Activated CD4-positive, alpha-beta T cell treated with anti-CD3 and anti-CD28 coated beads for 48 hours (primary cell): ENCODE data around the gene TUBB4A.

Experiments
- DNase-seq: peaks from one replicate; pipeline ENCODE4 v3.0.0-alpha.2; 2020

The TUBB4A gene

DNA sequence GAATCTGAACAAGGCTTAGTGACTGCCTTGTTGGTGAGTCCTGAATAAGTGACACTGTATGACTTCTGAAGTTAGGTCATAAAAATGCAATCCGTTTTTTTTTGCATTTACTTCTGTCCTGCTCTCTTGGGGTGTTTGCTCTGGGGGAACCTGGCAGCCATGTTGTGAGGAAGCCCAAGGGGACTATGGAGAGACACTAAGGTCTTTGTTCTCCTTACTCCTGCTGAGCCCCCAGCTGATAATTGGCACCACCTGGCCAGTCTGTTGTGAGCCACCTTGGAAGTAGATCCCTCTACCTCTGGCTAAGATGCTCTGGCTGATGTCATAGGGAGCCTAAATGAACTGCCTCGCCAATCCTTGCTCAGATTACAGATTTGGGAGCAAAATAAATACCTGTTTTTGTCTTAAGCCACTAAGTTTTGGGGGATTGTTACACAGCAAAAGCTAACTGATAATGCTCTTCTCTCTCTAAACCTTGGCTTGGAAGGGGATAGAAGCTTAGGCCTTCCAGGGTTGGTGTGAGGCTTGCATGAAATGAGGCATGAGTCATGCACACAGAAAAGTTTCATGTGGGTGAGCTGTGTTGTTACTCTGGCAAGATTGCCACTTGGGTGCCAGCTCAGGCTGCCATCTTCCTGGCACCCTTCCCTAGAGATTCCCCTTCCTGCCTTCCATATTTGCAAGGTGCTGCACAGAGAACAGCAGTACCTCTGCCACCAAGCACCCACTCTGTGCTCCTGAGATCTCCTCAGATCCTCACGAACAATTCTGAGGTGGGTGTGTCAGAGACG, 10.1 kb downstream of the TUBB4A start:
- no peak for DNase-seq

DNA sequence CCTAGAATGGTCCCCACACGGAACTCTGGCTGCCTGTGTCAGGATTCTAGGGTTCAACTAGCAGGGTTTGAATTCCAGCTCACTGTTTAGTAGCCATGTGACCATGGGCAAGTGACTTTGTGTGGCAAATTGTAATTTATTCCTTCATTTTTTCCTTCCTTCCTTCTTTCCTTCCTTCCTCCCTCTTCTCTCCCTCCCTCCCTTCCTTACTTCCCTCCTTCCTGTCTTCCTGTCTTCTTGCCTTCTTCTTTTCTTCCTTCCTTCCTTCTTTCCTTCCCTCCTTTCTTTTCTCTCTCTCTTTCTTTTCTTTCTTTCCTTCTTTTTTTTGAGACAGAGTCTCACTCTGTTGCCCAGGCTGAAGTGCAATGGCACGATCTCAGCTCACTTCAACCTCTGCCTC, 12.0 kb downstream of the TUBB4A start:
- no peak for DNase-seq

DNA sequence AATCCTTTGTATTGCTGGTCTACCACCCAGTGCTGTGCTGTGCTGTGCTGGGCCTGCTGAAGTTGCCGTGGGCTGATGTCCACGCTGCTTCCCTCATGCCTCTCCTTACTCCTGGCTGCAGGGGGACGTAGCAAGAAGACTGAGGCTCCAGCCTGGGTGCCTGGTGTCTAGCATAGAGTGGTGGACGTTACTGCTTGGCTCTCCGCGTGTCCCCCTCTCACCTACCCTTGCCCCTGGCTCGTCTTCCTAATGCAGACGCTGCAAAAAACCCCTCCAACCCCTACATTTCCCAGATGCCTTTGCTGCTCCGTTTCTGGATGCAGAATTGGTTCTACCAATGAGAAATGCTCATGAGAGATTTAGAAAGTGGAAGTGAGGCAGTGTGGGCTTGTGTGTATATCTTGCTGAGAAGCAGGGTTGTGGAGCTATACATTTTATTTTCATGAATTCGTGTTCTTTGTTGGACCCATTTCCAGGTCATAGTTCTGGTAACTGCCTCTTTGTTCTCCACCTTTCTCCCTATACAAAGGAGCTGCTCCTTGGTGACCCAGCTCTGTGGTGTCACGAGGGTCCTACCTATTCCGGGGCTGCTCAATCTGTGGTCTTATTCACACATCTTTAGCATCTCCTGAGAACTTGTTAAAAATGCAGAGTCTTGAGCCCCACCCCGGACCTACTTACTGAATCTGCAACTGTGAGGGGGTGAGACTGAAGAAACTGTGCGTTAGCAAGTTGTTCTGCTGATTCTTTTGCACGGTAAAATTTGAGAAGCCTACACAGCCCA, 12.6 kb downstream of the TUBB4A start:
- DNase-seq = no peak

DNA sequence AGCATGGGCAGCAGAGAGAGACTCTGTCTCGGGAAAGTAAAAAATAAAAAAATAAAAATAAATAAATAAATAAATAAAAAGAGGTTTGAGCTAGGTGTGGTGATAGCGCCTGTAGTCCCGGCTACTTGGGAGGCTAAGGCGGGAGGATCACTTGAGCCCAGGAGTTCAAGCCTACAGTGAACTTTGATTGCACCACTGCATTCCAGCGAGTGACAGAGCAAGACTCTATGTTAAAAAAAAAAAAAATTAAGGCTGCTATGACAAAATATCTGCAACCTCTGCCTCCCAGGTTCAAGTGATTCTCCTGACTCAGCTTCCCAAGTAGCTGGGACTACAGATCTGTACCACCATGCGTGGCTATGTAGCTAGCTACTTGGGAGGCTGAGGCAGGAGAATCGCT, 17.3 kb downstream of the TUBB4A start:
- no peak for DNase-seq

DNA sequence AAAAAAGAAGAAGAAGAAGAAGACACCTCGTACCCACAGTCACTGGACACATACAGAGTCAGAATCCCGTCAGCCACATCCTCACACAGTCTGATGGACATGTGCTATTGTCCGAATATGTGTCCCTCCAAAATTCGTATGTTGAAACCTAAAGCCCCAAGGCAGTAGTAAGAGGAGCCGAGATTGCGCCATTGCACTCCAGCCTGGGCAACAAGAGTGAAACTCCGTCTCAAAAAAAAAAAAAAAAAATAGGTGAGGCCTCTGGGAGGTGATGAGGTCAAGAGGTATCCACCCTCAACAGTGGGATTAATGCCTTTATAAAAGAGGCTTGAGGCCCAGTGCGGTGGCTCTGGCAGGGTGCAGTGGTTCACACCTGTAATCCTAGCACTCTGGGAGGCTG, 17.9 kb downstream of the TUBB4A start:
- DNase-seq = no peak

DNA sequence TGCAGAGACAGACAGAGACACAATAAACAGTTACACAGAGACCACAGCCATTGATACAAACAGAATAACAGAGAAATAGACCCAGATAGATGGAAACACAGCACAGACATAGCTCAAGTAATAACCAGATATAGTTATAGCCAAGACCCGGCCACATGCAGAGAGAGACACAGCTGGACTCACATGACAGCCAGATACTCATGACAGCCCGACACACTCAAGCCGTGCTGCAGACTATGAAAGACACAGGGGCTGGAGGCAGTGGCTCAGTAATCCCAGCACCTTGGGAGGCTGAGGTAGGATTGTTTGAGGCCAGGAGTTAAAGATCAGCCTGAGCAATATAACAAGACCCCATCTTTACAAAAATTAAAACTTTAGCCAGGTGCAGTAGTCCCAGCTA, 18.9 kb downstream of the TUBB4A start:
- no peak for DNase-seq

DNA sequence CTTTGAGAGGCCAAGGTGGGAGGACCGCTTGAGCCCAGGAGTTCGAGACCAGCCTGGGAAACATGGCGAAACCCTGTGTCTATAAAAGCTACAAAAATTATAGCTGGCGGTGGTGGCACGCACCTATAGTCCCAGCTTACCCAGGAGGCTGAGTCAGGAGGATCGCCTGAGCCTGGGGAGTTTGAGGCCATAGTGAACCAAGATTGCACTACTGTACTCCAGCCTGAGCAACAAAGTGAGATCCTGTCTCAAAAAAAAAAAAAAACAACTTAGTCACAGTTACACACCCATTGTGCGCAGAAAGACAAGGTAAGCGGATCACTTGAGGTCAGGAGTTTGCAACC, 19.8 kb downstream of the TUBB4A start:
- peak; percentile 36 for DNase-seq

DNA sequence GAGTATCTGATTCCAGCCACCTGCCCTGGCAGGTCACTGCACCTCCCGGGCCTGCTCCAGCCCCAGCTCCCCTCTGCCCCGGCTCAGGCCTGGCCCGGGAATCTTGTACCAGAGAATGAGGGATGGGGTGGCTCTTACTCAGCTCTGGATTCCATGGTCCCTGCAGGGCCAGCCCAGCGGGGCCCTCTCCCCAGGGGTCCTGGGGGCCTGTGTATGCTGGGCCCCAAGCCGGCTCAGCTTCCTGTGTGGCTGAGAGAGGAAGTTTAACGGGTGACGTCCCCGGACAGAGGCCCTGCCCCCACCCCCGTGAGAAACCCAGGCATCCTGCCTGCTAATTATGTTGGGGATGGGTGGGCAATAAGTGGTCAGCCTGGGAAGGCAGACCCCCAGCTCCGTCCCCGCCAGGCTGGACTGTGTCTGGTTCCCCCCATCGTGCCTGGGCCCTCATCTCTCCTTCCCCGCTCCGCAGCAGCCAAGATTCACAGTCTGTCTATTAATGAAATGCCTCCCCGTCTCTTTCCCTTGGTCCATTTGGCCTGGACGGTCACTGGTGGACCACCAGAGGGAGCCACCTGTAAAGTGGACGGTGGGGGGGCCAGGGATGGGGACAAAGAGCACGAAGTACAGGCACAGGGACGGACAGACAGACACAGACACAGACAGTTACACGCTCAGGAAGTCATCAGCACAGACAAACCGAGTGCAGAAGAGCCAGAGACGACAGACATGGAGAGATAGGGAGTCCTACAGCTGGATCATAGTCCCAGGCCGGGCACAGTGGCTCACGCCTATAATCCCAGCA, 20.4 kb downstream of the TUBB4A start, which contains the start of gene DENND1C:
DENND1C (minus strand) TSS at position 247 of the 802 bp plus-strand sequence; CDS start at position 155, 92 bp downstream.
- peak; percentile 77 for DNase-seq

DNA sequence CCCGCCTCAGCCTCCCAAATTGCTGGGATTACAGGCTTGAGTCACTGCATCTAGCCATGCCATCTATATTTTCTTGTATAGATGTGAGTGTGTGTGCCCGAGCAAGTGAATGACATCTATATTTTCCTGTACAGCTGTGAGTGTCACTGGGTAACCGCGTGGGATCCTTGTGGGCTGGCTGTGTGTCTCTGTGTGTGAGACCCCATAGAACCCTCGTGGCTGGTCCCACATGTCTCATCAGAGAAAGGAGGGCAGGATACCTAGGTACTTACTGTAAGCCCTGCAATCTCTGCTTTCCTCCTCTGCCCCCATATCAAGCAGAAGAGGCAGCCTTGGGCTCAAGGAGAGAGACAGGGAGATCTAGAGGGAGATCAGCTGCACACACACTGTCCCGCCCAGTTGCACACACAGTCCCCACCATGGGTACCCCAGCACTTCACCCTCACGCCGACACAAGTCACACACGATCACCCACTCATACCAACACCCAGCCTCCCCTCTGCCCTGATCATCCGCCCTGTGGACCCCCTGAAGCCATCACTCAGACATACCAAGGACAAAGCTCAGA, 21.2 kb downstream of the TUBB4A start:
- peak; percentile 49 for DNase-seq

DNA sequence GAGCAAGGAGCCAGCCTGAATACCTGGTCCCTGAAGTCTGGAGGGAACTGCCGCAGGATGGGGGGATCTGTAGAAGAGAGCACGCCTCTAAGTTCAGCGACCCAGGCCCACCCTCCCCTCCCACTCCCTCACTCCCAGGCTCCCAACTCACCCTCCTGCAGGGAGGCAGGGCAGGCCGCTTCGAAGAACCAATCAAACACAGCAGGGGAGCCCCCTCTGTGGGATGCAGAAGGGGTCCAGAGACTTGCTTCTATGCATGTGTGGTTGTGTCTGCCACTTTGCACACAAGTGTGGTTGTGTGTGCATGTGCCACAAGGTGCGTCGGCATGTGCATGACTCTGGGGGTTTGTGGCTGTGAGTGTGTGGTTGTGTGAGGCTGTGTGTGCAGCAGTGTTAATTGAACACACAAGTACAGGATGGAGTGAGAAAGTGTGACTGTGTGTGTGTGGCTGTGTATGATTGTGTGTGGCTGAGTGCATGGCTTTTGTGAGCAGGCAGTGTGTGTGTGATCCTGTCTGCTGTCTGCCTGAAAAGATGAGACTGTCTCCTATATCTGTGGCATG, 22.2 kb downstream of the TUBB4A start:
- no peak for DNase-seq

DNA sequence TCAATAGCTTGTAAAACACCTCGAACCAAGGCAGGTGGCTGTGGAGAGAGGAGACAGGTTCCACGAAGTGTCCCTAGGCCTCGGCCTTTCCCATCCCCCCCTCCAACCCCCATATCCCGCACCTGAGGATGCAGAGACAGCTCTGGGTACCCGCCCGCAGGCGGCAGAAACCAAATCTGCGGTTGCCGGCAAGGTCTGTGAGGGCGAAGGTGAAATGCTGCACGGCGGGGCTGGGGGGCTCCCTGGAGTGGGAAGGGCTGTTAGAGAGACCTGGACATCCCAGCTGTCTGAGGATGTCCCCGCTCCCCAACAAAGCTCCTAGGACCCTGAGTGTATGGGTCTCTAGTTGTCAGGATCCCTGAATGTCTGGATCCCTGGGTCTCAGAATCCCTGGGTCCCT, 23.3 kb downstream of the TUBB4A start:
- DNase-seq = no peak

DNA sequence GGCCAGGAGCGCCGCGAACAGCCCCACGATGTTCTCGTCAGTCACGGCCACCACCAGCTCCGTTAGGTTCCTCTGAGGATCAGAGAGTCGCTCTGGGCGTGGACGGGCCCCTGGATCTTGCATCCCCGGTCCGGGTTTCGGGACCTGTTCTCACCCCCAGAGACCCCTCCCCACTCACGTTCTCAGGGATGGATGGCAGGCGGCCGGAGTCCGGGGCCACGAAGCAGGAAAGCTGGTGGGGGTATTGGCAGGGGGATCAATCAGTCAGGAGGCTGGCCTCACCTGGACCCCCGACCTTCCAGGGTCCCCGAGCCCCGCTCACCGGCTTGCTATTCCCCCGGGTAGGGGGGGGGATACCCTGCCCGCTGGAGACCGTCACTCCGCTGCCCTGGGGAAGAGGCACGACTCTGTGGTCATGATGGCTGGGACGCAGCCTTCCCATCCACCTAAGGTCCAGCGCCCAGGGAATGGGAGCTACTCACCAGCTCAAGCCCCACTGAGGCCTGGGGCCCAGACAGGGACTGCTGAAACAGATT, 25.1 kb downstream of the TUBB4A start:
- DNase-seq = no peak

DNA sequence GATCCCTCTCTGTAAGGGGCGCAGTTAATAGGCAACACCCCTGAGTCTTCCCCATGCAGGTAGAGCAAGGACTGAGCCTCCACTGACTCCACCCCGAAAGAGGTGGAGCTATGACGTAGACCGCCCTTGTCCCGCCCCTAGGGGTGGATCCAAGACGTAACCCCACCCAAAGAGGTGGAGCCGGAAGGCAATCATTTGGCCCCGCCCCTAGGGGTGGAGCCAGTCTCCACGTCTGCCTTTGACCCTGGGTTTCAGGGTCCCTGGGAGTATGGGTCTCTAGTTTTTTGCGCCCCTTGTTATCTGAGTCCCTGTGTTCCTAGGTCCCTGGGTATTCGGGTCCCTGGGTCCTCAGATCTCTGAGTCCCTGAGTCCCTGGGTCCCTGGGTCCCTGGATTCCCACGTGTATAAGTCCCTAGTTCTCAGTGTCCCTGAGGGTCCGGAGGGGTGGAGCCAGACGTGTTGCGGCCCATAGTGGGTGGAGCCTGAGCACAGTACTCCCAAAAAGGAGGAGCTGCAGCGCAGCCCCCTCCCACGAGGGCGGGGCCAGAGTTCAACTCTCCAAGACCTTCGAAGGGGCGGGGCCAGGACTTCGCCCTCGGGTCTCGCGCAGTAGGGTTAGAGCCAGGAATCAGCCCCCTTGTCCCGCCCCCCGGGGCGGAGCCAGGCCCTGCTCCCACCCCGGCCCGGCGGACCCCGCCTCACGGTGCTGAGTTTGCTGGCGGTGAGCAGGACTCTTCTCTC, 25.8 kb downstream of the TUBB4A start:
- DNase-seq = peak; percentile 84

DNA sequence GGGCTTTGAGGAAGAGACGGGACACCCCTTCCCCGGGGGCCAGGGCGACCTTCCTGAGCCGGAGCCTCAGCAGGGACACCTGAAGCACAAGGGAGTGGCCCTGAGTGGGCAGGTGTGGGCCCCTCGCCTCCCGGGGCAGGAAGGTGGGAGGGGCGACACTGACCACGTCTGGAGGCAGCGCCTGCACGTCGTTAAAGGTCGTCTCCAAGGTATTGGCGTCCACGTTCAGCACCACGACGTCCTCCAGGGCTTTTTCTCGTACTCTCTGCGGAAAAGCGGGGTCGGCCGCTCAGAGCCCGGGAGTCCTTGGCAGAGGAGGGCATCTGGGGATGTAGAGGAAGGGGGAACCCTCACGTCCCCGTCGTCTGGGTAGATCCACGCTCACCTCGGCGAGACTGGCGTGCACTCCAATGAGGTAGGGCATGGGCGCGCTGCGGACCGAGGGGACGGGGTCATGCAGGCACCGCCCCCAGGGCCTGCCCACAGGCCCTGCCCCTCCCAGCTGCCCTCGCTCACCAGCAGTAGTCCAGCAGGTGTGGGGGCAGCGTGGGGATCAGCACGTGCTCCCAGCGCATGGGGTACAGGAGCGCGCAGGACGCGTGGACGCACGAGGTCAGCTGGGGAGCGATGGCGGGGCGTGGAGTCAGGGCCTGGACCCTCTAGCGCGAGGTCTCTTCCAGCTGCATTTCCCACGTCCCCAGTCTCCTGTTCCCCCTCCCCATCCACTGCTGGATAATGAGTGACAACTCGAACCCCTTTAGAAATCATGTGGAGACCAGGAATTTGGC, 26.6 kb downstream of the TUBB4A start:
- DNase-seq = no peak

DNA sequence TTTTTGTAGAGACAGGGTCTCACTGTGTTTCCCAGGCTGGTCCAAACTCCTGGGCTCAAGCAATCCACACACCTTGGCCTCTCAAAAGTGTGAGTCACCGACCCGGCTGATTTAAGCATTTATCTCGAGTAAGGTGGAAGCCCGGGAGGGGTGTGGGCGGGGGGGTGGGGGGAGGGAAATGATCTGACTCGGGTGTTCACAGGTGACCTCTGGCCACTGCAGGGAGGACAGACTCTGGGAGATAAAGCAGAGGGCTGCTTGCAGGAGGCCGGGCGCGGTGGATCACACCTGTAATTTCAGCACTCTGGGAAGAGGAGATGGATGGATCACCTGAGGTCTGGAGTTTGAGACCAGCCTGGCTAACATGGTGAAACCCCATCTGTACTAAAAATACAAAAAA, 28.5 kb downstream of the TUBB4A start:
- no peak for DNase-seq

DNA sequence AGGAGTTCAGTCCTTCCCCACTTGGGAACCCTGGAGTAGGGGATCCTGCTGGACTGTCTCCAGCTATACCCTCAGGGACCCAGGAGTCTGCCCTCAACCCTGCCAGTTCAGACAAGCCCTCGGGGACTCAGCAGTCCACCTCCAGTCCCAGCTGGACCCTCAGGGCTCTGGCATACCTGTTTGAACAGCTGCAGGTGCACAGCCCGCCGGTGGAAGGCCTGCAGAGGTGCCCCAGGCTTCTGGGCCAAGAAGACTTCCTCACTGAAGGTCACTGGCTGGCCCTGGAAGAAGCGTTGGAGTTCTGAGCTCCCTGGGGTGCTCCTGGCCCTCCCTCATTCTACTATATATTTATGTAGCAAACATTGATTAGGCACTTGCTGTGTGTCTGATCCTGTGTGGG, 29.4 kb downstream of the TUBB4A start:
- no peak for DNase-seq

DNA sequence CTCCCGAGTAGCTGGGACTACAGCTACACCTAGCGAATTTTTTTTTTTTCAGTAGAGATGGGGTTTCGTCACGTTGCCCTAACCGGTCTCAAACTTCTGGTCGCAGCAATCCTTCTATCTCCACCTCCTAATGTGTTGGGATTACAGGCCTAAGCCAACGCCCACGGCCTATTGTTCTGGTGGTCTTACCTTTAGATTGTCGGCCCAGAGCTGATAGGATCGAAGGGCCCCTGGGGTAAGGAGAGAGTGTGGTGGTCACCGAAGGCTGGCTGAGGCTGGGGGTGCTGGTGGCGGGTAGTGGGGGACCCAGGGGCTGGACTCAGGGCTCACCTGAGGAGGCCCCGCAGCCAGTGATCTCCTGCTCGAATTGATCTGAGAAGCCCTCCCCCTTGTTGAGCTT, 31.0 kb downstream of the TUBB4A start:
- DNase-seq = no peak

DNA sequence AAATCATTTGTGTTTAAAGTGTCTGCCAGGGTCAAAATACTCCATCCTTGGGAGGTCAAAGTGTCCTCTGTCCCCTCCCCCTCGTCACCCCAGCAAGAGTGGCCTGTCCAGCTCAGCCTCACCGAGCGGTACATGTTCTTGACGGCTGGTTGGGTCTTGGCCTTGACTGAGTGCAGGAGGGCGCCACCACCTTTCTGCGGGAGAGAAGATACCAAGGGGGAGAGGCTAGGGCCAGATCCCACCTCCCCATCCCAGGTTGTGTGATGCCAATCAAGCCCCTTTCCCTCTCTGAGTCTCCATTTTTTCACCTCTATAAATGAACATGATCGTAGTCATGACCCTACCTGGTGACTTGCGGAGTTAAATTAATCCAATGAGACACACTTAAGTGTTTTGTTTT, 31.9 kb downstream of the TUBB4A start:
- no peak for DNase-seq

DNA sequence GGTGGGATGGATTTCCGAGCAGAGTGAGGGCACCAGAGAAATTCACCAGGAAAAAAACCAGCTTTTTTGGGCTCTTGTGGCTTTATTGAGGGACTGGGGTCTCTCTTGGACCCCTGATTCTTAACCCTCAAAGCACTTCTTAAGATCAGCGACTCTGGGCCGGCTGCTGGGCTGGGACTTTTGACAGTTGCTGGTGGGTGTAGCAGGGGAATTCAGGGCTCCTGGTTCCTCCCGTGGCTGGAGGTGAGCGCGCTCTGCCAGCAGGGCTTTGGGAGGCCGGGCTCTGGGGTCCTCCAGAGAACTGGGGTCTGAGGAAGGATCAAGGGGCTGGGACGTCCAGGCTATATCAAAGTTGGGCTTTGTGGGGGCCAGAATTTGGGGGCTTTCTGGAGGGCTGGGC, 34.7 kb downstream of the TUBB4A start:
- no peak for DNase-seq

DNA sequence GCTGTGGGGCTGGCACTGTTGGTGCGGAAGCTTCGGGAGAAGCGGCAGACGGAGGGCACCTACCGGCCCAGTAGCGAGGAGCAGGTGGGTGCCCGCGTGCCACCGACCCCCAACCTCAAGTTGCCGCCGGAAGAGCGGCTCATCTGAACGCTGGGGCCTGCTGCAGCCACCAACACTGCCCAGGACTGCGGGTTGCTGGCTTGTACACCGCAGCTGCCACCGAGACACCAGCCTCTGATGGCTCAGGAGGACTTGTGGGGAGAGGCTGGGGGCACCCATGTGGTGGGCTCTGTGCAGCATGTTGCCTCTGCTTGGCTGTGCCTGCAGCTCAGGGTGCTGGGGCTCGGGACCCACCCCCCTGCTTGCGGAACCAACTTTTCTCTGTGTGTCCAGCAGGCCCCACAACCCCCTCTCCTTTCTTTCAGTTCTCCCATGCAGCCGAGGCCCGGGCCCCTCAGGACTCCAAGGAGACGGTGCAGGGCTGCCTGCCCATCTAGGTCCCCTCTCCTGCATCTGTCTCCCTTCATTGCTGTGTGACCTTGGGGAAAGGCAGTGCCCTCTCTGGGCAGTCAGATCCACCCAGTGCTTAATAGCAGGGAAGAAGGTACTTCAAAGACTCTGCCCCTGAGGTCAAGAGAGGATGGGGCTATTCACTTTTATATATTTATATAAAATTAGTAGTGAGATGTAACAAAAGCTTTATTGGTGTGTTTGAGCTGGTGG, 35.4 kb downstream of the TUBB4A start:
- DNase-seq = no peak
